HepG2 (cell line): ENCODE measurements around the gene ARL5A.

Source experiments
- DR1 ChIP-seq: sonication (generic); formaldehyde crosslinking; IDR thresholded peaks from 2 replicates; pipeline ENCODE4 v1.8.0; 2021; ENCODE audit warnings: mild to moderate bottlenecking, missing genetic modification reagents, inconsistent platforms
- SMAD3 ChIP-seq: sonication (generic); formaldehyde crosslinking; IDR thresholded peaks from 2 replicates; pipeline ENCODE4 v1.4.0; 2020; ENCODE audit warnings: missing genetic modification reagents

- TF ChIP-seq DR1 (CRISPR knock-in tag): no peak
- no peak for TF ChIP-seq SMAD3 (CRISPR knock-in tag)
Measured at GRCh38 chr2:151851761-151852160, 23.5 kb upstream of the ARL5A start.
